ENCODE results near the gene E4F1. TPM values are rescaled to one million over a fixed set of nuclear protein-coding genes. Genes with fewer than 3 reads are reported as not detected.
A peak's percentile ranks its signal among the peaks of the same experiment; 100 is the strongest.
"Not testable (repeated sequence)": the region's sequence is repeated elsewhere in the genome, so short reads cannot be mapped to it uniquely, and the experiment has no call there.

E4F1 gene
- total RNA-seq, 1 experiment from 2014 or later, result 14.8 TPM

DNA sequence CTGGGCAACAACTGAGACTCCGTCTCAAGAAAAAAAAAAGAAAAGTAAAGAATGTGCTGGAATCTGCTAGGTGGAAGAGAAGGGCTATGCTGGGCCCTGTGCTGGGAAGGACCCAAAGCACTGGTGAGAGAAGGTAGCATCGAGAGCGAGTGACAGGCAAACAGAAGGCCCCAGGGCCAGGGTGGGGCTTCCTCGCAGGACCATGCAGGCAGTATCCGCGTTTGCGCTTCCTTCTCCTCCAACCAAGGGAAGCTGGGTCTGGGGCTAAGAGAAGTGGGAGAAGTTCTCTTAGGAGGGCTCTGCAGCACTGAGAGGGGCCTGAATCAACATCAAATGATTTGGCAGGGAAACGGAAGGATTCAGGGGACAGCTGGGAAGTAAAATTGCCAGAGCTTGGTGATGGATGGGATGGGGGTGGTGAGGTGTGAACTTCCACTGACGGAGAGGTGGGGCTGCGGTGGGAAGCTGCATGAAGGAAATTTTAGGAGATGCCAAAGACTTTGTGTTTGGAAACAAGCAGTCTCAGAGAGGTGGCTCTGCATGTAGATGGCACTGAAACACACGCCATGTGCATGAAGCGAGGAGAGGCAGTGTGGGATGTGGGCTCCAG, 33.2 kb downstream of the E4F1 start:
- Histone ChIP-seq H3K27ac (ENCODE audit: low read length) (no peak overlapping the region), H3K9ac (ENCODE audit: low read length) (no peak overlapping the region), H3K9me2 (replicated peaks; ENCODE audit: insufficient read depth, low read length) (no peaks in the 10 kb centered on the region), H3K27me3 (ENCODE audit: low read length) (no peaks in the 10 kb centered on the region), H4K20me1 (ENCODE audit: insufficient read depth, low read depth, low read length) (peaks cover 25% of the 10 kb centered on the region), H3K4me2 (ENCODE audit: low read depth, low read length, poor library complexity, severe bottlenecking) (no peak overlapping the region), H3K79me2 (ENCODE audit: low read length) (peaks cover 25% of the 10 kb centered on the region), H3K36me3 (ENCODE audit: insufficient read depth, low read length) (peaks cover 48% of the 10 kb centered on the region), H3K4me1 (ENCODE audit: low read length) (peaks cover 15% of the 10 kb centered on the region), H3K4me3 (ENCODE audit: low read length) (no peak overlapping the region), H2AFZ (ENCODE audit: low read length) (no peak overlapping the region), H3K9me3 (ENCODE audit: low read length) (no peaks in the 10 kb centered on the region)
- no peak for DNase-seq

GRCh38 chr16:2257726-2258125, 34.3 kb downstream of the E4F1 start:
- Histone ChIP-seq H3K36me3 (ENCODE audit: insufficient read depth, low read length) (peaks cover 59% of the 10 kb centered on the region), H4K20me1 (ENCODE audit: insufficient read depth, low read depth, low read length) (peaks cover 34% of the 10 kb centered on the region)
- DNase-seq, result no peak

DNA sequence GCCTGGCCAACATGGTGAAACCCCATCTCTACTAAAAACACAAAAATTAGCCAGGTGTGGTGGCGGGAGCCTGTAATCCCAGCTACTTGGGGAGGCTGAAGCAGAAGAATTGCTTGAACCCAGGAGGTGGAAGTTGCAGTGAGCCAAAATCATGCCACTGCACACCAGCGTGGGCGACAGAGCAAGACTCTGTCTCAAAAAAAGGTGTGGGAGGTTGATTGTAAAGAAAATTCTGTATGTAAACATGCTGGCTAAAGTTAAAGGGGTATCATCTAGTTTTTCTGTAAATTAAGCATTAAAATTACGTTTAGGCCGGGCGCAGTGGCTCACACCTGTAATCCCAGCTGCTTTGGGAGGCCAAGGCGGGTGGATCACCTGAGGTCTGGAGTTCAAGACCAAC, 35.1 kb downstream of the E4F1 start:
- H3K27me3 ChIP-seq (ENCODE audit: low read length); H3K9me3 ChIP-seq (ENCODE audit: low read length); H3K9me2 ChIP-seq (replicated peaks; ENCODE audit: insufficient read depth, low read length); H3K4me2 ChIP-seq (ENCODE audit: low read depth, low read length, poor library complexity, severe bottlenecking); H3K9ac ChIP-seq (ENCODE audit: low read length); H3K27ac ChIP-seq (ENCODE audit: low read length); H3K4me1 ChIP-seq (ENCODE audit: low read length); H3K4me3 ChIP-seq (ENCODE audit: low read length); H2AFZ ChIP-seq (ENCODE audit: low read length); DNase-seq: not testable (repeated sequence)
- Histone ChIP-seq H3K36me3 (ENCODE audit: insufficient read depth, low read length) (peaks cover 66% of the 10 kb centered on the region), H4K20me1 (ENCODE audit: insufficient read depth, low read depth, low read length) (peaks cover 41% of the 10 kb centered on the region), H3K79me2 (ENCODE audit: low read length) (peaks cover 44% of the 10 kb centered on the region)

More at GRCh38 chr16:2257726-2258125, 34.3 kb downstream of the E4F1 start:
- H3K9me3 ChIP-seq (ENCODE audit: low read length), result no peaks in the 10 kb centered on the region
- no peak overlapping the region for H3K4me3 ChIP-seq (ENCODE audit: low read length)
- peaks cover 36% of the 10 kb centered on the region for H3K79me2 ChIP-seq (ENCODE audit: low read length)
- H3K27me3 ChIP-seq (ENCODE audit: low read length), result no peaks in the 10 kb centered on the region
- peaks cover 7% of the 10 kb centered on the region; the same call in 1 of the 2 replicates for H3K4me1 ChIP-seq (ENCODE audit: low read length)
- H3K4me2 ChIP-seq (ENCODE audit: low read depth, low read length, poor library complexity, severe bottlenecking), result no peak overlapping the region
- H2AFZ ChIP-seq (ENCODE audit: low read length), result no peak overlapping the region
- H3K9me2 ChIP-seq (replicated peaks; ENCODE audit: insufficient read depth, low read length), result no peaks in the 10 kb centered on the region
- no peak overlapping the region for H3K27ac ChIP-seq (ENCODE audit: low read length)
- H3K9ac ChIP-seq (ENCODE audit: low read length), result no peak overlapping the region

- peaks cover 56% of the 10 kb centered on the region for H4K20me1 ChIP-seq (ENCODE audit: insufficient read depth, low read depth, low read length)
- H3K4me2 ChIP-seq (ENCODE audit: low read depth, low read length, poor library complexity, severe bottlenecking), result no peak overlapping the region
- no peaks in the 10 kb centered on the region for H3K4me1 ChIP-seq (ENCODE audit: low read length)
- no peaks in the 10 kb centered on the region for H3K9me3 ChIP-seq (ENCODE audit: low read length)
- H3K36me3 ChIP-seq (ENCODE audit: insufficient read depth, low read length), result peaks cover 78% of the 10 kb centered on the region
- DNase-seq, result no peak
- no peak overlapping the region for H2AFZ ChIP-seq (ENCODE audit: low read length)
- no peaks in the 10 kb centered on the region for H3K9me2 ChIP-seq (replicated peaks; ENCODE audit: insufficient read depth, low read length)
- no peak overlapping the region for H3K27ac ChIP-seq (ENCODE audit: low read length)
- no peaks in the 10 kb centered on the region for H3K27me3 ChIP-seq (ENCODE audit: low read length)
- no peak overlapping the region for H3K9ac ChIP-seq (ENCODE audit: low read length)
- peaks cover 61% of the 10 kb centered on the region for H3K79me2 ChIP-seq (ENCODE audit: low read length)
- H3K4me3 ChIP-seq (ENCODE audit: low read length), result no peak overlapping the region
Observed at GRCh38 chr16:2260250-2260649, 36.9 kb downstream of the E4F1 start.

- not testable (repeated sequence) for H3K4me3 ChIP-seq (ENCODE audit: low read length); H3K9ac ChIP-seq (ENCODE audit: low read length); H3K9me3 ChIP-seq (ENCODE audit: low read length); H3K27ac ChIP-seq (ENCODE audit: low read length); H2AFZ ChIP-seq (ENCODE audit: low read length); H3K4me2 ChIP-seq (ENCODE audit: low read depth, low read length, poor library complexity, severe bottlenecking); H3K9me2 ChIP-seq (replicated peaks; ENCODE audit: insufficient read depth, low read length); H3K27me3 ChIP-seq (ENCODE audit: low read length); DNase-seq
- H3K79me2 ChIP-seq (ENCODE audit: low read length), result peaks cover 78% of the 10 kb centered on the region
- H3K4me1 ChIP-seq (ENCODE audit: low read length), result peaks cover 12% of the 10 kb centered on the region
- H3K36me3 ChIP-seq (ENCODE audit: insufficient read depth, low read length), result peaks cover 60% of the 10 kb centered on the region
- peaks cover 61% of the 10 kb centered on the region for H4K20me1 ChIP-seq (ENCODE audit: insufficient read depth, low read depth, low read length)
Observed at GRCh38 chr16:2263026-2263425, 39.6 kb downstream of the E4F1 start.

- Histone ChIP-seq H3K27ac (ENCODE audit: low read length) (peak overlapping the region; percentile 37), H3K79me2 (ENCODE audit: low read length) (peaks cover 63% of the 10 kb centered on the region), H3K9ac (ENCODE audit: low read length) (peak overlapping the region; percentile 85), H3K4me3 (ENCODE audit: low read length) (peak overlapping the region; percentile 91), H3K4me2 (ENCODE audit: low read depth, low read length, poor library complexity, severe bottlenecking) (peak overlapping the region; percentile 86), H3K36me3 (ENCODE audit: insufficient read depth, low read length) (peaks cover 37% of the 10 kb centered on the region; the same call in 1 of the 2 replicates), H4K20me1 (ENCODE audit: insufficient read depth, low read depth, low read length) (peaks cover 61% of the 10 kb centered on the region), H3K4me1 (ENCODE audit: low read length) (peaks cover 25% of the 10 kb centered on the region)
- not testable (repeated sequence) for H3K27me3 ChIP-seq (ENCODE audit: low read length); H3K9me2 ChIP-seq (replicated peaks; ENCODE audit: insufficient read depth, low read length); H2AFZ ChIP-seq (ENCODE audit: low read length); H3K9me3 ChIP-seq (ENCODE audit: low read length); DNase-seq
Observed at GRCh38 chr16:2266887-2267286, 43.5 kb downstream of the E4F1 start.

DNA sequence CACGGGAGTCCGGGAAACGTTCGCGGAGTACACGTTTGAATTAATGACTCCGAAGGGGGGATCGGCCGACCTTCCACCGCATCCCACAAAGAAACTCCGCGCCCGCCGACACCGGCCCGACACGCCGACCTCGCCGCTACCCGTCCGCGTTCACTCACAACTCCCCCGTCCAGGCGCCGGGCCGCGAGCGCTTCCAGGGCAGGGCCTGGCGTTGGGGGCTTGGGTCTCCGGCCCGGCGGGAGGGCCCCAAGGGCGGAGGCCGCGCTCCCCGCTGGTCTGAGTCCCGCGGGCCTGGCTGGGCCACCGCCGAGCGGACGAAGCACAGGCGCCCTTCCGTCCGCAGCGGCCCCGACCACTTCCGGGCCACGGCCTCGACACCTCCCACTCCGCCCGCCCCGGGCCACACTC, 44.1 kb downstream of the E4F1 start:
- peak overlapping the region; percentile 85 for H3K9ac ChIP-seq (ENCODE audit: low read length)
- H3K36me3 ChIP-seq (ENCODE audit: insufficient read depth, low read length), result peaks cover 31% of the 10 kb centered on the region; the same call in 1 of the 2 replicates
- peak overlapping the region; percentile 86 for H3K4me2 ChIP-seq (ENCODE audit: low read depth, low read length, poor library complexity, severe bottlenecking)
- peaks cover 56% of the 10 kb centered on the region for H3K79me2 ChIP-seq (ENCODE audit: low read length)
- not testable (repeated sequence) for H2AFZ ChIP-seq (ENCODE audit: low read length); H3K9me3 ChIP-seq (ENCODE audit: low read length); DNase-seq; H3K27me3 ChIP-seq (ENCODE audit: low read length); H3K9me2 ChIP-seq (replicated peaks; ENCODE audit: insufficient read depth, low read length)
- peak overlapping the region; percentile 84 for H3K27ac ChIP-seq (ENCODE audit: low read length)
- peaks cover 25% of the 10 kb centered on the region for H3K4me1 ChIP-seq (ENCODE audit: low read length)
- H3K4me3 ChIP-seq (ENCODE audit: low read length), result peak overlapping the region; percentile 91
- H4K20me1 ChIP-seq (ENCODE audit: insufficient read depth, low read depth, low read length), result peaks cover 56% of the 10 kb centered on the region

DNA sequence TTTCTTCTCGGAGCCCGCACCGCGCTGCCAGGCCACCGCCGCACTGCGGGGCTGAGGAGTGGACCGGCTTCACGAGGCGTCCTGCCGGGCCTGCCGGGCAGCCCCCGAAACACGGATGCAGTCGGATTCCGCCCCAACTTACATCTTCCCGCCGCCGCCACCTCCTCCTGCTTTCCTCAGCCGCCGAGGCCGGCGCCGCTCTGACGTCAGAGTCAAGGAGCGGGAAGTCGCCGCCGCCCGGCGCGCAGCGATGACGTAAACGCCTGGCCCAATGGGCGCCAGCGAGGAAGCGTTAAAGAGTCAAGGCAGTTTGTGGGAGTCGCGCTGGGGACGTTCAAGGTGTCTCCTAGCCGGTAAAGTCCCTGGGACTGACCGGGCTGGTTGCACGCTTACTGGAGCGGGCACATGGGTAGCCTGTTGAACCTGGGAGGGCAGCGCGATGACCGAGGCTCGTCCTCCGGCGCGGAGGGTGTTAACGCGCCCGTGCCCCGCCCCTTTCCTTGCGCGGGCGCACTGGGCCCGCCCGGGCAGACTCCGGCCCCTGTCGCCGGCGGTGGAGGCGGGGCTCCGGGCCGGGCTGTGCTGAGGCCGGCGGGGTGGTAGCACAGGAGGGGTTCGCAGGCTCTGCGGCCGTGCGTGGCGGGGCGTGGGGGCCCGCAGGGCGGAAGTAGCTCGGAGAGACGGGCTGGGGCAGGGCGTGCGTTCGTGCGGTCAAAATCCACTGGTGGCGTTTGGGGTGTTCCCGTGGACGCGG, 44.7 kb downstream of the E4F1 start, which contains the start of gene RNPS1:
Gene RNPS1, minus strand, starts transcription at position 214 of the 754 bp plus-strand sequence. CDS start 3,483 bp downstream, outside the sequence.
- Histone ChIP-seq H3K9me2 (replicated peaks; ENCODE audit: insufficient read depth, low read length) (no peaks in the 10 kb centered on the region), H3K9ac (ENCODE audit: low read length) (peak within 1 kb of the TSS; percentile 85), H3K9me3 (ENCODE audit: low read length) (no peaks in the 10 kb centered on the region), H3K27me3 (ENCODE audit: low read length) (no peaks in the 10 kb centered on the region), H2AFZ (ENCODE audit: low read length) (peak within 1 kb of the TSS; percentile 98), H3K36me3 (ENCODE audit: insufficient read depth, low read length) (peaks cover 25% of the 10 kb centered on the region; the same call in 1 of the 2 replicates), H3K4me3 (ENCODE audit: low read length) (peak within 1 kb of the TSS; percentile 91), H3K27ac (ENCODE audit: low read length) (peak within 1 kb of the TSS; percentile 84), H3K79me2 (ENCODE audit: low read length) (peaks cover 51% of the 10 kb centered on the region), H3K4me2 (ENCODE audit: low read depth, low read length, poor library complexity, severe bottlenecking) (peak within 1 kb of the TSS; percentile 86), H4K20me1 (ENCODE audit: insufficient read depth, low read depth, low read length) (peaks cover 51% of the 10 kb centered on the region), H3K4me1 (ENCODE audit: low read length) (peaks cover 25% of the 10 kb centered on the region)
- peak; percentile 98 for DNase-seq
